Measurements from ENCODE around the gene ZRANB2.
A peak's percentile ranks its signal among the peaks of the same experiment; 100 is the strongest.

The ZRANB2 gene

DNA sequence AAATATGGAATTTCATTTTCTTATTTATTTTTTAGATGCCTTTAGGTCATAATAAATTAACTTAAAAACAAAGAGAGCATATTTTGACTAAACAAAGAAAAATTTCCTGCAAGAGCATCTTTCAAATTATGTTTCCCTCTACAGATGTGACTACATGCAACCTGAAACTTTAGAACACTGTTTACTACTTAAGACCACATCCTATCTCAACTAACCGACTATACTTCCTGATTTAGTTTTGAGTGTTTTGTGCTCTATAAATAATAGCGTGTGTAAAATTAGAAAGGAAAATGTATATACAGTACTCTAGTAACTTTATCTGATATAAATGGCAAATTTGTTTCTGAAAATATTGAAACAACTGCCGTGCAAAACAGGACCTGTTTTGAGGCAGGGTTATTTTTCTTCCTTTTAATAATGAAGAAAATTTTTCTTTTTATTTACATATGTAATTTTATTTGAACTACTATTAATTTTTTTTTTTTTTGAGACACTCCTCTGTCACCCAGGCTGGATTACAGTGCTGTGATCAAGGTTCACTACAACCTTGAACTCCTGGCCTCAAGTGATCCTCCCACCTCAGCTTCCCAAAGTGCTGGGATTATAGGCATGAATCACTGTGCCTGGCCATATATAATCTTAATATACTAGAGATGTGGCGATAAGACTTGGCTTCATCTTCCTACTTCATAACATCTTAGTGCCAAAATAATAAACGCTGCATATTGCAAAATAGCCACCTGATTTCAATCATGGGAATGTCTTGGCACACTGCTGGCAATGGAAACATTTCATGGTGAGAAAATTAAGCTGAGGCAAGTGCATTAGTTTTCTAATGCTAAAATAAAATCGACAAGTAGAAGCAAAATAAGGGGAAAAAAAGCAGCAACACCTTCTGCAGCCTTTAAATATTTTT is 12.3 kb downstream of the ZRANB2 start:
- peak; percentile 65 for DNase-seq (ENCODE audit: low read depth)

DNA sequence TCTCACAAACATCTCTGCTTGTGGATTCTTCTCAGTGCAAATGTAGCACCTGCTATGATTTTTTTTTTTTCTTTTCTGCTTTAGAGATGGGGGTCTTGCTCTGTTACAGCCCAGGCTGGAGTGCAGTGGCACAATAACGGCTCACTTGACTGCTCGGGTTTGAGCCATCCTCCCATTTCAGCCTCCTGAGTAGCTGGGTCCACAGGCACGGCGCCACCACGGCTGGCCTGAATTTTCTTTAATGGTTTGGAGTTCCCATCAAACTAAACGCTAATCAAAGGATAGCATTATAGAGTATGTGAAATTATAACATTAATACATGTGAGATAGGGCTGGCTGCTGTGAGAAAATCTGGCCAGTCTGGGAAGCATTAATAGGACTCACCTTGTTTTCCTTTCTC is 26.0 kb downstream of the ZRANB2 start:
- DNase-seq (ENCODE audit: low read depth), result no peak

DNA sequence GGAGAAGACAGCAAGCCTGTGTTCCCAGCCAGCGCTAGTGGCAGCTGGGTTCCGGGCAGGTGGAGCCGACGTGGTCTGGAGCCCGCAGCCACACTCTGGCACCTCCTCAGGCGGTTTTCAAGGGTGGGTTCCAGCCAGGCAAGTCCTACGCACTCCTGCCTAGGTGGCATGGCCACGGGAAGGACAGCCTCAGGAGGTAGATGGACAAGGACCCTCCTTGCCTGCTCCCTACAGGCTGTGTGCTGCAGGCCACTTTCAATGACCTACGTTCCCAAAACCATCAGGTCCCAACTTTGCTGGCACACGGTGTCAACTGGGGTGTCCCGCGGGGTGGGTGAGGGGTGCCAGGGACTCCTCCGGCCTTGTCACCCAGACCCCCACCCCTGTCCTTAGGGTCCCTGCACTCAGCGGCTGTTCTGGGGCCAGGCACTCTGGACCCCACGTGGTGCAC is 26.5 kb downstream of the ZRANB2 start:
- no peak for DNase-seq (ENCODE audit: low read depth)

DNA sequence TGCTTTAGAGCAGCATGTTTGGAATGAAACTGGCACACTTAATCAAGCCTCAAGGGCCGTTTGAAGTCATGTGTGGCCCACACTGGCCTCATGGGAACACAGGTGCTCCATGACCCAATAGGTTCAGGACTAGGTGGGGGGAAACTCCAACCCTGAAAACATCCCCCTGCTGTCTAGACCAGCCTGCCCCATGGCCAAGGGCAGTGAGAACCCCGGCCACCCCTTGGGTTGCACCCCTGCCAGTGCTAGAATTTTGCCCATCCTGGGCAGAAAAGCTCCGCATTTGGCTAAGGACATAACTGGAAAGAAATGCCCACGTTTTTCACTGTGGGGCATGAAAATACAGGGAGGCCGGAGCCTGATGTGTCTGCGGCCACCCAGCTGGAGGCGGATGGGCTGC is 27.1 kb downstream of the ZRANB2 start:
- DNase-seq (ENCODE audit: low read depth), result no peak

DNA sequence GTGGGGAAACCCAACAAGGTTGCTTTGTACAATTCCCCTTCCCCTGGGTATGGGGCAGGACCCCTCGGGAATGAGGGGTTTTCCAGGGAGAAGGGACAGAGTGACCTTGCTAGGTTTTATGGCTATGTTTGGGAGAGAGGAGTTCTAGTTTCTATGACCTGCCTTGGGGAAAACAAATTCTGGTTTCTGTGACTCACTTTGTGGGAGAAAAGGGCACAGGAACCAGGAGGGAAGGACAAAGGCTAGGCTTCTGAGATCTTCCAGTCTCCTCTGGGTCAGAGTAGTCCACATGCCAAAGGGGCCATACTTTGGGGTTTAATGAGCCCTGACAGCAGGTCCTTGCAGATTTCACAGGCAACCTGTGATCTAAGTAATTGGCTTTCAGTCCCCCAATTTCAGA is 27.7 kb downstream of the ZRANB2 start:
- DNase-seq (ENCODE audit: low read depth), result no peak

DNA sequence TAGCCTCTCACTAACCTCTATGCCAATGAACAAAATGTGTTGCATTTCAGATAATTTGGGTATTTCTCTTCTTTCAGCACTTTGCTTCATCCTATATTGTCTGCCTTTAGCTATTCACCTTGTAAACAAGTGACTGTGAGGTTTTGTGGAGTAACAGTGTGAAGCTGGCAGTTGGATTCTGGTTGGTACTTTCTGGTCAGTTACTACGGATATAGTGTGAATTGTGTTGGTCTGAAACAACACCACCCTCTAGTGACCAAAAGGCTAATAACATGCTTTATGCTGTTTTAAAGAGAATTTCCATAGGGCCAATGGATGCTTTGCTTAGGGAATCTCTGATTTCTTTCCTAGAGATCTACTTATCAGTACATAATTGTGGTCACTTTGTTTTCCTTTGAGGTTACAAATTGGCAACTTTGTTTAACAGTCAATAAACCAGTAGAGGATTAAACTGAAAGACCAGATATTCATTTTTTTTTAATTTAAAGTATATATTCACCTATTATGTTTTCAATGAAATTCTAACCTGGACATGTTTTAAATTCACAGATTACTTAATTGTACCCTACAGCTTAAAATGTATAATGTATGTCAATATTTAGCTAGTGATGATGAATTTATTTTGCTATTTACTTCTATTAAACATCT is 30.8 kb downstream of the ZRANB2 start:
- DNase-seq (ENCODE audit: low read depth), result peak; percentile 69

DNA sequence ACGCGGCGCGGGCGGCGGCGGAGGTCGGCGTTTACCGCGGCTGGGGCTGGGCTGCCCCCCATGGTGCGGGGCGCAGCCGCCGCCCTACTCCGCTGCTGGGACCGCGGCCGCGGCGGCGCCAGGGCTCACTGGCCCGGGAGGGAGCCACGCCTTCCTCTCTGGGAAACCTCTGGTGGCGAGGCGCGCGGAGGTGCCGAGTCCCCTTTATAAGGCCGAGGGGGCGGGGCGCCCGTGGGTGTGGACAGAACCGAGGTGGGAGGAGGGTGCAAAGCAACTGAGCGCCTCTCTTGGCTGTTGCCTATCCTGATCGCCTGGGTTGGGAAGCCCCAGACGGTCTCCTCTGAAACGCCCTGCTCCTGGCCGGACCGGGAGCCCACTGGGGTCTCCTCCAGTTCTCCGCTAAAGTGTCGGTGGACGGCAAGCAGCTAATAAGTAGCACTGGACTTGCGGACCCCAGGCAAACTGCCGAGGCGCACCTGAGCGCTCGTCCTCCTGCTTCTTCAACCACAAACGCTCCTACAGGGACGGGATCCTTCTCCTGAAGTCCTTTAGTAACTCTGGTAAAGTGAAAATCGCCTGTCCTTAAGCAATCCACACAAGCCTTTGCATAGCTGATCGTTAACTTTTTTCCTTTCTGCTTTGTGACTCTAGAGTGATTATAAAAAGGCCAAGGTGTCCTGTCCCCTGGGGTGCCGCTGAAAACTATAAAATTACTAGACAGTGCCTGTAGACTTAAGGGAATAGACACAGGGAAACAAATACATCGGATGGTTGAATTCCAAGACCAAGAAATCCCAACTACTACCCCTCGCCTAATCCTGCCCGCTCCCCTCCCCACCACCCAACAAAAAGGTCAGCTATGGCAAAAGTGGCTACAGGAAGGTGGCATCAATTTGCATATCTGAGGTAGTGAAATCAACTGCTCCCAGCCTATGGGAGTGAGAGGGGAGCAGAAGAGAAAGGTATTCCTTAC is 32.9 kb downstream of the ZRANB2 start, which contains the start of gene PTGER3:
PTGER3 (minus strand) TSS at position 182 of the 973 bp plus-strand sequence. CDS start 239 bp downstream, outside the sequence.
- no peak for DNase-seq (ENCODE audit: low read depth)

DNA sequence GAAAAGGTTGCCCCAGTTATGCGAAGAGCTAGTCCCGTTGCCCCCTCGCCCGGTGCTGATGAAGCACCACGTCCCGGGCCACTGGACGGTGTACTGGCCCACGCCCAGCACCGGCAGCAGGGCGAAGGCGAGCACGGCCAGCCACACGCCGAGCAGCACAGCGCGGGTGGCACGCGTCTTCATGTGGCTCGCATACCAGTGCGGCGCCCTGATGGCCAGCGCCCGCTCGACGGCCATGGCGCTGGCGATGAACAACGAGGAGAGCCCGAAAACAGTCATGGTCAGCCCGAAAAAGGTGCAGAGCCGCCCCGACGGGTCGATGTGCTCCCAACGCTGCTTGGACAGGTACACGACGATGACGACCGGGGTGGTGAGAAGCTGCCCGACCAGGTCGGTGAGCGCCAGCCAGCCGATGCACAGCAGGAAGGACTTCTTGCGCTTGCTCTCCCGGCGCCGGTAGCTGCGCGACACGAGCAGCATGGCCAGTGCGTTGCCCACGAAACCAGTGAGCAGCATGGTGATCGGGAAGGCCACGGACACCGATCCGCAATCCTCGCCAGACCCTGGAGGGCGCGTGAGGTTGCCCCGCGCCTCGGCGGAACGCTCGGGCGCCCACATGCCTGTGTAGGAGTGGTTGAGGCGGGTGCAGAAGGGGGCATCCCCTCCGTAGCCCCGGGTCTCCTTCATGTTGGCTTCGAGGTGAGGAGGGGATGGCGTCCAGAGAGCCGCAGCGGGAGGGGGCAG is 33.8 kb downstream of the ZRANB2 start:
- no peak for DNase-seq (ENCODE audit: low read depth)

DNA sequence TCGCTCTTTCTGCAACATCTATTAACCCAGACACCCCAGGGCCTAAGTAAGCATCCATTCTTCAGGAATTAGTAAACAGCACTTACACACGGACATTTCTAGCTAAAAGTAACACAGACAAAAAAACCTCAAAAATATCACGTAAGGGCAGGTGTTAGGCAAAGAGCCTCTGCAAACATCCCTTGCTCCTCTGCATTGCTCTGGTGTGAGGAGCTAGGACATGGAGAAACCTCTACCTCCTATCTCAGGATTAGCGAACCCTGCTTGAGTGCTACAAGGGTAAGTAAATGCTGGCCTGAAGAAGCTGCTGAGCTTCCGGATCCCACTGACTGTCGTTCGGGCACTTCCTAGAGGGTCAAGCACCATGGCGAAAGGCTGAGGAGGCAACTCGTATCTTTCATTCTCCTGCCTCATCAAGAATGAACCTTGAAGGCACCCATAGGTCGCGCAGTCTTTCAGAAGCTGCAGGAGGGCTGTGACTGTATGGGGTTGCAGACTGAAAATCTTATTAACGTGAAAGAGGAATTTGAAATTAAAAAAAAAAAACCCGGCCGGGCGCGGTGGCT is 35.3 kb downstream of the ZRANB2 start:
- DNase-seq (ENCODE audit: low read depth), result no peak

DNA sequence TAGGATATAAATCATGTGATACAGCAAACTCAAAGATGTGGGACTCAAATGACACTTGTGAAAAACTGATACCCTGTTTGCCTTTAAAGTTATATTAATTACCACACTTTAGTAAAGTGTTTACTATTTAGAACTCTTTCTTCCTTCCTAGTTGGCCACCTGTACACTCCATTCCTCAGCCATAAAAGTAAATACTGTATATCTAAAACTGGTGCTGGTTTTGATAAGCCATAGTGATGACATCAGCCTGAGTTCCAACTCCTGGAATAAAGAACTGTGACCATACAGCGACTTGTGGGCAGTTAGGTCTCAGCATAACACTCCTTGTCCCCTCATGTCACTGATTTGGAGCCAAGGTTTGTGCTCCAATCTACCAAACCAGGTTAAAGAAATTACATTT is 36.0 kb downstream of the ZRANB2 start:
- DNase-seq (ENCODE audit: low read depth), result no peak

DNA sequence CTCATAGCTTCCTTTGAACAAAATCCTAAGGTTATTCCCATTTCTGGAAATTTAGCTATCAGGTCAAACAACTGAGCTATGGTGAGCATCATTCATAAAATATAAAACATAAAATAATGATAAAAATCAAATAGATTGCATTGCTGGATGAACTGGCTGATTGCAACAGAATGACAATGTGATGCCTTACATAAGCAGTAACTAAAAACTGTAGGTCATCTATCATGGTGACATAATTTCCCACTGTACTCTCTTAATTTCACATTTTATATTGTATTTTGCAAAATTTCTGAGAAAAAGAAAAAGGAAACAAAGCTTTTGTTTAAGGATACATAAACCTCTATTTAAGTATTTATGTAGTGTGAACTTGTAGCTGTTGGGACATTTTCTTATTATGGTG is 37.8 kb downstream of the ZRANB2 start:
- no peak for DNase-seq (ENCODE audit: low read depth)

DNA sequence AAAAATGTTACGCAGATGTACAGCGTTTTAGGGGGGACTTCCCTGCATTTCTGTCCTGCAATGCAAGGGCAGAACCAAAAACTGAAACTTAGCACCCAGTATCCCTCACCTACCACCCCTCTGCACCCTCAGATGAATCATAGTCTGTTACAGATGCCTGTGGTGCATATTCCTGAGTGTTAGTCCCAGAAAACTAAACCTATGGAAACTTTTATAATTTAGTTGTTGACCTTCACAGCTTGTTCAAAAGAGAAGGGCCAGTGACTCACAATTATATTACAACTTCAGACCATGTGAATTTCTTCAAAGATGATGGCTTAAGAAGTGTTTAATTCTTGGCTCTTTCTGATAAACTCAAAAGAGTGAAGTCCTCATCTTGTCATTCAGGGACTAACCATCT is 39.0 kb downstream of the ZRANB2 start:
- no peak for DNase-seq (ENCODE audit: low read depth)

DNA sequence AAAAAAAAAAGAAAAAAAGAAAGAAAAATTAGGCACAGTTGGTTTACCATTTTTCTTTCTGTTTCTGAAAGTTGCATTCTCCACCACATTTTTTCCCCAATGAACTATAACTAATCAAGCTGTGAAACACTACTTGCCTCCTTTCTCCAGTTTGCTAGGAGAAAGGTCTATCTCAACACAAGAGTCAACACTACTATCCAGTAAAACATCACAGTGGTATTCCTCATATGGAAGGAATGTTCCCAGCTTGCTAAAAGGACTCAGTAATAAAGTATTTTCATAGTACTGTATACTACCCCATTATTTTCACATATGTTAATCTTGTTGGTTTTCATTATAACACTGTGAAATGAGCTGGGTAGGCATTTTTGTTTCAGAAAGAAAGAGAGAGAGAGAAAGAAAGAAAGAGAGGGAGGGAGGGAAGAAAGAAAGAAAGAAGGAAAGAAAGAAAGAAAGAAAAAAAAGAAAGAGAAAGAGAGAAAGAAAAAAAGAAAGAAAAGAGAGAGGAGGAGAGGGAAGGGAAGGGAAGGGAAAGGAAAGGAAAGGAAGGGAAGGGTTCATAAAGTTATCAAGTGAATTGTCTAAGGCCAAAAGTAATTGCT is 41.1 kb downstream of the ZRANB2 start:
- DNase-seq (ENCODE audit: low read depth), result no peak

DNA sequence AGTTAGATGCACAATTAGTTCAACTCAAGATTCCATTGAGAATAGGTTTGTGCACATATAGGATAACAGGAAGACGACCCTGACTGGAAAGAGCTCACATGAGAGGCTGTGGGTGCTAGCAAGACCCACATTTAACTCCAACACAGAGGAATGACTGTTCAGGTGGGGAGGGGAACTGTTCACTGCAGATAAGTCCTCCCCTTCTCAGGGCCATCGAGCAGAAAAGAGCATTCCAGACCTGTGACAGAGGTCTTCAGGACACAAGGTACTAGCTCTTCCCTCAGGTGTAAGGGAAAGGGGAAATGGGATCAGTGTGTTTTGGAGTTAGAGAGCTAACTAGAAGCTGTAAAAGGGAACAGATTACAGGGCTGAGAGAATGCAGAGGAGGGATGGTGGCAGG is 41.9 kb downstream of the ZRANB2 start:
- no peak for DNase-seq (ENCODE audit: low read depth)

DNA sequence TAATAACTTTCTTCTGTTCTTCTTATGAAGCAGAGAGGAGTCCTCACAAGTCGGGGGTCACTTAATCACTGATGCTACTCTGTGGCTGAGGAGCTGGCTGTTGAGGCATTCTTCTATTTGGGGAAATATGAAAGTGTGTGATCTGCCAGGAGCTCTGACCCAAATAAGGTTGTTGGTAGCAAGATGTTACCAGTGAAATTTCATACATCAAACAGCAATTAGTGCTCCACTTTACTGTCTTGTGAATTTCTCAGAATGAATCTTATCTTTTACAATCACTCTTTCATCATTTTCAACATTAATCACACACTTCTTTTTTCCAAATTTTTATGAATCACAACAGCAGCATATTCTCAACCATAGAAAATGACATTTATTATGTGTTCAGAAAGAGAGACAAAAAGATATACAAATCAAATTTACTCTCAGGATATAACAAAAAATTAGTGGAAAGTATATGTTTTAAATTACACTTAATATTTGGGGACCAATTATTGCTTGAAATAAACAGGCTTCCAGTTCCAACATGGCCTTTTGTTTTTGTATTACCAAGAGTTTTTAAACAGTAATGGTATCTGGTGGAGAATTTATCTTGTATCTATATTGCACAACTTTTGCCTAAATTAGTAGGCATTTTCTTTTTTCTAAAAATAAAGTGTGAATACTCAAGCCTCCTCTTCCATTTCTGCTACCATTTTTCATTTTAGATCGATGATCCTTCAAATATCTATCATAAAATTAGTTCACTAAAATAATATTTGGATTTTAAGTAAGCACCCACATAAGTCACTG is 42.8 kb downstream of the ZRANB2 start:
- no peak for DNase-seq (ENCODE audit: low read depth)

DNA sequence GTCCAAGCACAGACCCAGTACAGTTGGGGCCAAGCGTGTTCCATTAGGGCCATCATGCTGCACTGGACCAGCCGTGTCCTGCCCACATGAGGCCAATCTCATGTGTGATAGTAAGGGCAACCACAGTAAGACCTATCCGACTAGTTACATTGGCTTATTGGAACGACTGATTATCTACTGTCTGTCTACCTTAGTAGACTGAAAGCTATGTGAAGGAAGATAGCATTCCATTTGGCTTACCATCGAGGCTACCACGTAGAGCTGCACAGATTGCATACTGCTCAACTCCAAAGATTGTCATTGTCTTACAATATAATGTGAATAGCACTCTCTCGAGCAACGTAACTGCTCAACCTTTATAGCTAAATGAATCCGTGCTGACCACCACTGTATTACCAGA is 43.8 kb downstream of the ZRANB2 start:
- DNase-seq (ENCODE audit: low read depth), result no peak

DNA sequence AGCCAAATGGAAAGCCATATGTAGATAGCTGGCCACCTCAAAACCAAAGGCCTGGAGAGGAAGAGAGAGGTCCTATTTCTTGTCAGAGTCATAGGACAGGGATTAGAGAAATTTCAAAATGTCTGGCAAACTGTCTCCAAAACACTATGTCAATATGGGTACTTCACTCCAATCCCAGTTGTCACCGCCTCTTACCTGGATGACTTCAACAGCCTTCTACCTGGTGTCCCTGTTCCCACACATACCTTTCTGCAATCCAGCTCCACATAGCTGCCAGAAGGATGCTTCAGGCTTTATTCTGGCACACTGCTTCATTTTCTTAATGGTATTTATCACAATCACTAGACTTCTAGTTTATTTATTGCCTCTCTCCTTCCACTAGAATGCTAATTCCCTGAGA is 47.7 kb downstream of the ZRANB2 start:
- DNase-seq (ENCODE audit: low read depth), result no peak

DNA sequence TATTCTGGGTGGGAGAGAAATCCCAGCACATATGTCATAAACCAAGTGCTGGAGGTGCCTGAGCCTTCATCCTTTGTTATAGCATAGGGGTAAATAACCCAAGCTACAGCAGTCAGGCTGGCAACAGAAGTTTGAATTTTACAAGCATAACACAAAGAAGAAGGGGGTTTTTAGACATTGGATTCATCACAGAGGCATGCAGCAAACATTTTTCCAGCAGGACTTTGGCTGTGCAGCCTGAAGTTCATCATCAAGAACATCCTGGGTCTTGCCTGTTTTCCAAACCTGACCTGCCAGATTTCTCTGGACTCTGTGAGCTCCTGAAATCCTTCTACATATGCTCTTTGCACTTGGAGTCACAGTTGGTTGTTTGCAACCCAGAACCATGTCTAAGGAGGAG is 49.4 kb downstream of the ZRANB2 start:
- no peak for DNase-seq (ENCODE audit: low read depth)

DNA sequence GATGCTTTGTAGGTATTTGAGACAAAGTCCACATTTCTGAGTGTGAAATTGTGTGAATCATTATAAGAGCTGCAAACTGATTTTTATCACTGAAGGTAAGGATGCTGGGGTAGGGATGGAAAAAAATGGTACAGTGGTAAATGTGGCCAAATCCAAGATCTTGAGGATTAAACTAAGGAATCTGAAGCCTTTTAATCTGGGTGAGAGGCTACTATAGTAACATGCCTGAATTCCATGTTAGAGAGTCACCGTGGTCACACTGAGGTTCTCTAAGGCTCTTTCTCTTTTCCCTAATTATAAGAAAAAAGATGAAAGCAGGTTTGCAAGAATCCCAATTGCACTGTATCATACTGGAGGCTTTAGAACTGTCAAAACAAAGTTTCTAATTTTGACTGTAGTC is 50.8 kb downstream of the ZRANB2 start:
- no peak for DNase-seq (ENCODE audit: low read depth)

DNA sequence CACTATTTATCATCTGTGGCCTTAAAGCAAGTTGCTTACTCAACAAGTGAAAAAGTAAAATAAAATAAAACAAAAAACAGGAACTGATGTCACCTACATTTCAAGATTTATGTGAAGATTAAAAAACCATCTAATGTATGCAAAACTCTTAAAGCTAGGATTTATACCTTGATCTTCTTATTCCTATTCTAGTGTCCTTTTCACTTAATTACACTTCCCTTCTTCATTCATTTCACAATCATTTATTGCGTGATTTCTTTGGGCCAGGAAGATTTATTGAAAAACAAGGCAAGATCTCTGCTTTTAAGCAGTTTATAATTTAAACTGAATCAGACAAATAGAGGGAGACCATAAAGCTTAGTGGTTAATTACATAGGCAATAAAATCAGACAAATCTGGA is 51.9 kb downstream of the ZRANB2 start:
- DNase-seq (ENCODE audit: low read depth), result no peak
